ENCODE measurements around the gene ABR.
"Not testable (repeated sequence)": the region's sequence is repeated elsewhere in the genome, so short reads cannot be mapped to it uniquely, and the experiment has no call there.

The ABR gene

GRCh38 chr17:1145311-1145986, 34.3 kb downstream of the ABR start:
- no peak for DNase-seq

GRCh38 chr17:1144162-1144561, 35.6 kb downstream of the ABR start:
- no peak for DNase-seq

- no peak for DNase-seq
These were observed 36.2 kb downstream of the ABR start for GRCh38 chr17:1143573-1143972.

GRCh38 chr17:1142561-1142971, 37.2 kb downstream of the ABR start:
- no peak for DNase-seq

GRCh38 chr17:1137465-1137894, 42.3 kb downstream of the ABR start:
- peak; percentile 18 for DNase-seq

- DNase-seq = no peak
These were observed 43.0 kb downstream of the ABR start for GRCh38 chr17:1136748-1137147.

- no peak for DNase-seq
These were observed 45.0 kb downstream of the ABR start for GRCh38 chr17:1134634-1135324.

- DNase-seq = no peak
These were observed 49.6 kb downstream of the ABR start for GRCh38 chr17:1130191-1130590.

GRCh38 chr17:1128463-1128862, 51.3 kb downstream of the ABR start:
- not testable (repeated sequence) for DNase-seq

GRCh38 chr17:1126801-1127550, 52.8 kb downstream of the ABR start:
- DNase-seq = no peak

- no peak for DNase-seq
These were observed 53.5 kb downstream of the ABR start for GRCh38 chr17:1126250-1126797.

- no peak for DNase-seq
These were observed 54.0 kb downstream of the ABR start for GRCh38 chr17:1125788-1126145.

- DNase-seq = no peak
These were observed 54.6 kb downstream of the ABR start for GRCh38 chr17:1124896-1125787.

- DNase-seq = no peak
These were observed 55.7 kb downstream of the ABR start for GRCh38 chr17:1123921-1124715.

GRCh38 chr17:1123393-1123831, 56.4 kb downstream of the ABR start:
- DNase-seq = no peak

- peak; percentile 88 for DNase-seq
These were observed 57.0 kb downstream of the ABR start for GRCh38 chr17:1122533-1123392.

- DNase-seq = not testable (repeated sequence)
These were observed 58.4 kb downstream of the ABR start for GRCh38 chr17:1121442-1121817.

- DNase-seq = no peak
These were observed 59.0 kb downstream of the ABR start for GRCh38 chr17:1120596-1121441.

GRCh38 chr17:1119924-1120323, 59.9 kb downstream of the ABR start:
- no peak for DNase-seq

GRCh38 chr17:1116602-1117001, 63.2 kb downstream of the ABR start:
- DNase-seq = no peak

Data from stimulated activated CD4-positive, alpha-beta T cell treated with anti-CD3 and anti-CD28 coated beads, Interleukin-15, amount 100 ng/mL, for 24 hours (primary cell).